Measurements from ENCODE around the gene HSF4.

HSF4 gene

GRCh38 chr16:67202426-67202825 lies 37.9 kb downstream of the HSF4 start:
- DNase-seq, result no peak

GRCh38 chr16:67202956-67203493 lies 38.5 kb downstream of the HSF4 start:
- DNase-seq, result no peak

GRCh38 chr16:67204076-67204475 lies 39.5 kb downstream of the HSF4 start:
- no peak for DNase-seq

- DNase-seq, result no peak
Measured at GRCh38 chr16:67206129-67206837, 41.7 kb downstream of the HSF4 start.

- DNase-seq, result no peak
Measured at GRCh38 chr16:67206838-67207248, 42.3 kb downstream of the HSF4 start.

GRCh38 chr16:67207249-67208091 lies 42.9 kb downstream of the HSF4 start:
- no peak for DNase-seq

- no peak for DNase-seq
Measured at GRCh38 chr16:67208154-67208896, 43.8 kb downstream of the HSF4 start.

- no peak for DNase-seq
Measured at GRCh38 chr16:67209565-67209964, 45.0 kb downstream of the HSF4 start.

- DNase-seq, result no peak
Measured at GRCh38 chr16:67210069-67210937, 45.8 kb downstream of the HSF4 start.

GRCh38 chr16:67211674-67212073 lies 47.1 kb downstream of the HSF4 start:
- no peak for DNase-seq

- no peak for DNase-seq
Measured at GRCh38 chr16:67212766-67213165, 48.2 kb downstream of the HSF4 start.

- no peak for DNase-seq
Measured at GRCh38 chr16:67213197-67214019, 48.9 kb downstream of the HSF4 start.

GRCh38 chr16:67215706-67216105 lies 51.2 kb downstream of the HSF4 start:
- no peak for DNase-seq

- DNase-seq, result no peak
Measured at GRCh38 chr16:67216612-67217490, 52.3 kb downstream of the HSF4 start.
